Endometrial microvascular endothelial cells (primary cell): Measurements from ENCODE around the gene ETNK2. TPM values are rescaled to one million over a fixed set of nuclear protein-coding genes. Genes with fewer than 3 reads are reported as not detected.

Source experiments
- in situ Hi-C: cut with HindIII; loops from 2 replicates; pipeline ENCODE4 v1.10.0; 2017; ENCODE audit warnings: low sequenced_read_pairs, low pct_unique_long_range_greater_than_20kb; ENCODE audit errors: inconsistent ontology term
- total RNA-seq: library from RNA; depleted of rRNA; stranded (reverse); fragments of >200 nt; gene quantifications from one replicate; pipeline ENCODE4 v1.2.3, GENCODE V29; 2015; ENCODE audit errors: inconsistent ontology term

ETNK2 gene
- total RNA-seq, 1 donor from 2014 or later = 8.5 TPM

GRCh38 chr1:204178487-204179281 lies 26.8 kb upstream of the ETNK2 start:
- in situ Hi-C loops = no loop called here

- in situ Hi-C loops = no loop called here
These were observed 25.3 kb upstream of the ETNK2 start for GRCh38 chr1:204177133-204177532.

GRCh38 chr1:204176049-204176448 lies 24.2 kb upstream of the ETNK2 start:
- in situ Hi-C loops = no loop called here

GRCh38 chr1:204174958-204175357 lies 23.1 kb upstream of the ETNK2 start:
- in situ Hi-C loops = no loop called here

GRCh38 chr1:204172404-204173029 lies 20.7 kb upstream of the ETNK2 start:
- in situ Hi-C loops = no loop called here

- in situ Hi-C loops = no loop called here
These were observed 19.9 kb upstream of the ETNK2 start for GRCh38 chr1:204171751-204172178.

- in situ Hi-C loops = no loop called here
These were observed 18.8 kb upstream of the ETNK2 start for GRCh38 chr1:204170494-204171155.

GRCh38 chr1:204169858-204170257 lies 18.0 kb upstream of the ETNK2 start:
- in situ Hi-C loops = no loop called here

GRCh38 chr1:204167730-204168129 lies 15.9 kb upstream of the ETNK2 start:
- in situ Hi-C loops = no loop called here

GRCh38 chr1:204166219-204166618 lies 14.4 kb upstream of the ETNK2 start, which contains the start of gene REN:
Gene REN (minus strand): TSS chr1:204166337. CDS start chr1:204166293, 44 bp downstream.
- in situ Hi-C loops = no loop called here

- in situ Hi-C loops = no loop called here
These were observed 10.7 kb upstream of the ETNK2 start for GRCh38 chr1:204162494-204163074.

- in situ Hi-C loops = no loop called here
These were observed 10.0 kb upstream of the ETNK2 start for GRCh38 chr1:204161609-204162493.

GRCh38 chr1:204157962-204158361 lies 6.1 kb upstream of the ETNK2 start:
- in situ Hi-C loops = no loop called here

- in situ Hi-C loops = no loop called here
These were observed 4.0 kb upstream of the ETNK2 start for GRCh38 chr1:204155881-204156280.

GRCh38 chr1:204154568-204155255 lies 2.9 kb upstream of the ETNK2 start:
- in situ Hi-C loops = no loop called here

GRCh38 chr1:204153667-204154066 lies 1.8 kb upstream of the ETNK2 start:
- in situ Hi-C loops = no loop called here

- in situ Hi-C loops = no loop called here
These were observed 633 bp upstream of the ETNK2 start for GRCh38 chr1:204152310-204153044.
